ENCODE measurements around the gene LMBR1. TPM values are rescaled to one million over a fixed set of nuclear protein-coding genes. Genes with fewer than 3 reads are reported as not detected.
"Not testable (repeated sequence)": the region's sequence is repeated elsewhere in the genome, so short reads cannot be mapped to it uniquely, and the experiment has no call there.

Gene LMBR1
- total RNA-seq, 1 donor from 2014 or later, result 69.1 TPM

DNA sequence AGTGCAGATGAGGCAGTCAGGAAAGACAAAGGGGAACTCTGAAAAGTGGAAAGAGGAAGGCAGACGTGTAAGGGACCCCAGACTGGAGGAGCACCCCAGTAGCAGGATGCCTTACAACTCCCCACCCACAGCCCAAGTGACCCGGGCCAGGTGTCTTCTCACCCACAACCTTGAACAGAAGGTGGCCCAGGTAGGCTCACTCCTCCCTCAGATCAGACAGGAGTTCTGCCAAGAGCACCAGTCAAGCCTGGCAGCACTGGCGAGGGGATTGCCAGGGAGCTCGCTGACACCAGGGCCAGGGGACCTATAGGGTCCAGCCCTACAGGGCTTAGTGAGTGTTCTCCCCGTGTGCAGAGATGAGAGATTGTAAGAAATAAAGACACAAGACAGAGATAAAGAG is 27.1 kb upstream of the LMBR1 start:
- H3K4me3 Mint-ChIP-seq, result no peak overlapping the region
- H3K9me3 Mint-ChIP-seq, result no peaks in the 10 kb centered on the region
- H3K36me3 Mint-ChIP-seq, result no peaks in the 10 kb centered on the region
- H3K4me1 Mint-ChIP-seq (ENCODE audit: unreplicated experiment), result no peaks in the 10 kb centered on the region
- H3K27ac Mint-ChIP-seq, result no peak overlapping the region
- DNase-seq (ENCODE audit: extremely low spot score, unreplicated experiment), result no peak
- peaks cover 8% of the 10 kb centered on the region for H3K27me3 Mint-ChIP-seq
- TF ChIP-seq, protein P1, sequence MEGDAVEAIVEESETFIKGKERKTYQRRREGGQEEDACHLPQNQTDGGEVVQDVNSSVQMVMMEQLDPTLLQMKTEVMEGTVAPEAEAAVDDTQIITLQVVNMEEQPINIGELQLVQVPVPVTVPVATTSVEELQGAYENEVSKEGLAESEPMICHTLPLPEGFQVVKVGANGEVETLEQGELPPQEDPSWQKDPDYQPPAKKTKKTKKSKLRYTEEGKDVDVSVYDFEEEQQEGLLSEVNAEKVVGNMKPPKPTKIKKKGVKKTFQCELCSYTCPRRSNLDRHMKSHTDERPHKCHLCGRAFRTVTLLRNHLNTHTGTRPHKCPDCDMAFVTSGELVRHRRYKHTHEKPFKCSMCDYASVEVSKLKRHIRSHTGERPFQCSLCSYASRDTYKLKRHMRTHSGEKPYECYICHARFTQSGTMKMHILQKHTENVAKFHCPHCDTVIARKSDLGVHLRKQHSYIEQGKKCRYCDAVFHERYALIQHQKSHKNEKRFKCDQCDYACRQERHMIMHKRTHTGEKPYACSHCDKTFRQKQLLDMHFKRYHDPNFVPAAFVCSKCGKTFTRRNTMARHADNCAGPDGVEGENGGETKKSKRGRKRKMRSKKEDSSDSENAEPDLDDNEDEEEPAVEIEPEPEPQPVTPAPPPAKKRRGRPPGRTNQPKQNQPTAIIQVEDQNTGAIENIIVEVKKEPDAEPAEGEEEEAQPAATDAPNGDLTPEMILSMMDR (conservative IDR thresholded peaks at IDR 0.05), result no peak

DNA sequence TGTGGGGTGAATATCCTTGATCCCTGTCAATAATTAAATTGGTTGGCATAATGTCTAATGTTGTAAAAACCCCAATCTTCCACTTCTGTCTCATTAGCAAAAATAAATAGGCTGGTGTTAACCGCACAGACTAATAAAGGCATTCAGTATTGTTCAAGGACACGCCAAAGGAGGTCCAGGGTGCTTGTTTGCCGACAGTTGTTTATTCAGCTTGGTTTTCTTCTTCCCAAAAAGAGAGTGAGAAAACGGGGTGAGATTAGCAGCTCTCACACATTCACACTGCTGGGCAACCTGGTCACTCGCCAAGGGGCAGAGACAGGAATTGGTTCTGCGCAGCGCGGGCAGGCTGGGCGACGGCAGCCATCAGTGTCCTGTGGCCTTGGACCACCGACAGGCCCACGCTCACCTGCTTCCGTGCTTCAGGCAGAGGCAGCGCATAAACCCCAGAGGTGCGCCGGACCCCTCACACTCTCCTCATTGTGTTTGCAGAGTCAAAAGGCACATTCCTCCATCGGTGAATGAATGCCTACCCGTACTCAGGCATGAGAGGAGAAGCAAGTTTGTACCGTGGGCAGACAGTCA is 26.2 kb upstream of the LMBR1 start:
- DNase-seq (ENCODE audit: extremely low spot score, unreplicated experiment), result no peak
- H3K27ac Mint-ChIP-seq, result no peak overlapping the region
- H3K27me3 Mint-ChIP-seq, result peaks cover 8% of the 10 kb centered on the region
- TF ChIP-seq, protein P1 (conservative IDR thresholded peaks at IDR 0.05), result no peak
- no peaks in the 10 kb centered on the region for H3K36me3 Mint-ChIP-seq
- H3K4me3 Mint-ChIP-seq, result no peak overlapping the region
- H3K4me1 Mint-ChIP-seq (ENCODE audit: unreplicated experiment), result no peaks in the 10 kb centered on the region
- no peaks in the 10 kb centered on the region for H3K9me3 Mint-ChIP-seq

DNA sequence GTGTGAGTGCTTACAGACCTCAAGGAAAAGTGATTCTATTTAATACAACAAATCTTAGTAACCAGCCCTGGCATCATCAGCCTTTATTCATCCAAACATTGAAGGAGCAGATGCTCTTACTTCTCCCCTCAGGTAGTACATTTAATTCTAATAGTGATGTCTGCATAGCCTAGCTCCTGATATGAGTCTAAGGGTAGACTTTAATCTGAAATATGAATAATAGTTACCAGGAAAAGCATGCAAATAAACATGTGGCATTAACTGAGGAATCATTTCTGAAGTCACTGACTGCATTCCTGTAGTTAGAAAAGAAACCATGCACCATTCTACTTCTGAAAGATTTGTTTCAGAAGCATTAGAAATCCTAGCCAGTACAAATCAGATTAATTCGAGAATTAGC is 25.7 kb upstream of the LMBR1 start:
- Mint-ChIP-seq H3K4me3 (no peak overlapping the region), H3K27me3 (peaks cover 8% of the 10 kb centered on the region), H3K9me3 (no peaks in the 10 kb centered on the region), H3K36me3 (no peaks in the 10 kb centered on the region), H3K4me1 (ENCODE audit: unreplicated experiment) (no peaks in the 10 kb centered on the region), H3K27ac (no peak overlapping the region)
- TF ChIP-seq, protein P1 (conservative IDR thresholded peaks at IDR 0.05), result no peak
- no peak for DNase-seq (ENCODE audit: extremely low spot score, unreplicated experiment)

DNA sequence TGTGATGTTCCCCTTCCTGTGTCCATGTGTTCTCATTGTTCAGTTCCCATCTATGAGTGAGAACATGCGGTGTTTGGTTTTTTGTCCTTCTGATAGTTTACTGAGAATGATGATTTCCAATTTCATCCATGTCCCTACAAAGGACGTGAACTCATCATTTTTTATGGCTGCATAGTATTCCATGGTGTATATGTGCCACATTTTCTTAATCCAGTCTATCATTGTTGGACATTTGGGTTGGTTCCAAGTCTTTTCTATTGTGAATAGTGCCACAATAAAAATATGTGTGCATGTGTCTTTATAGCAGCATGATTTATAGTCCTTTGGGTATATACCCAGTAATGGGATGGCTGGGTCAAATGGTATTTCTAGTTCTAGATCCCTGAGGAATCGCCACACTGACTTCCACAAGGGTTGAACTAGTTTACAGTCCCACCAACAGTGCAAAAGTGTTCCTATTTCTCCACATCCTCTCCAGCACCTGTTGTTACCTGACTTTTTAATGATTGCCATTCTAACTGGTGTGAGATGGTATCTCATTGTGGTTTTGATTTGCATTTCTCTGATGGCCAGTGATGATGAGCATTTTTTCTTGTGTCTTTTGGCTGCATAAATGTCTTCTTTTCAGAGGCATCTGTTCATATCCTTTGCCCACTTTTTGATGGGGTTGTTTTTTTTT is 16.7 kb upstream of the LMBR1 start:
- not testable (repeated sequence) for DNase-seq (ENCODE audit: extremely low spot score, unreplicated experiment); H3K36me3 Mint-ChIP-seq; H3K4me3 Mint-ChIP-seq; H3K27ac Mint-ChIP-seq; H3K27me3 Mint-ChIP-seq; H3K4me1 Mint-ChIP-seq (ENCODE audit: unreplicated experiment); H3K9me3 Mint-ChIP-seq

DNA sequence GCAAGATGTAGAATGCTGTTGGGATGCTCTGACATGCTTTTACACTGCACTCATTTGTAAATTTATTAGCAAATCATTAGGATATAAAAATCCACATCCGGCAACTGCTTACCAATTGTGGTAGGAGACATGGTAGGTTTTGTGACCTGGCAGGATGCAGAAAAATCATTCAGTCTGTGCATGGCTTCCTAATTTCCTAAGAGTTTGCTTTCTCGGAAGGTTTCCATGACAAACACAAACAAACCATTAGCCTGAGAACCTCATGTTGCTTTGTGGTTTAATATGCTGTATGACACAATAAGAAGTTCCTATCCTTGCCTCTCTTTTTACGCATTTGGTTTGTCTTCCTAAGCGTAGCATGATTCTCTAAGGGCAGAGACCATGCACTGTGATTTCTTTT is 14.7 kb upstream of the LMBR1 start:
- Mint-ChIP-seq H3K27ac (no peak overlapping the region), H3K9me3 (no peaks in the 10 kb centered on the region), H3K27me3 (peaks cover 9% of the 10 kb centered on the region), H3K4me3 (no peak overlapping the region), H3K4me1 (ENCODE audit: unreplicated experiment) (peaks cover 4% of the 10 kb centered on the region), H3K36me3 (no peaks in the 10 kb centered on the region)
- no peak for DNase-seq (ENCODE audit: extremely low spot score, unreplicated experiment)
- TF ChIP-seq, protein P1 (conservative IDR thresholded peaks at IDR 0.05), result no peak

DNA sequence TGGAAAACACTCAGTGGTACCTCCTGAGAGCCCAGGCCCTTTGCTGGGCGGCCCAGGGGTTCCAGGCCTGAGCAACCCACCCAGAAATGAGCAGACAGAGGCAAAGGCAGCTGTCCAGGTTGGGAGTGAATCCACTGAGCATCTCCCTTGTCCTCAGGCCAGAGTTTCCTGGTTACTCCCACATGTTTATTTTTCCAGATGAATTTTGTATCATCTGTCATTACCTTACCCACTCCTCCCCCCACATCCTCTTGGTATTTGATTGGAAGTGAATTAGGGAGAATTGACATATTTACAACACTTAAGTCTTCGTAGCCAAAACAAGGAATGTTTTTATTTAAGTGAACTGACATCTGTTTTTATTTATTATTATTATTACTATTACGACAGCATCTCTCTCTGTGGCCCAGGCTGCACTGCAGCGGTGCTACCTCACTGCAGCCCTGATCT is 13.2 kb upstream of the LMBR1 start:
- H3K27ac Mint-ChIP-seq, result no peak overlapping the region
- no peak for DNase-seq (ENCODE audit: extremely low spot score, unreplicated experiment)
- TF ChIP-seq, protein P1 (conservative IDR thresholded peaks at IDR 0.05), result no peak
- H3K4me3 Mint-ChIP-seq, result no peak overlapping the region
- H3K27me3 Mint-ChIP-seq, result peaks cover 4% of the 10 kb centered on the region
- no peaks in the 10 kb centered on the region for H3K36me3 Mint-ChIP-seq
- H3K9me3 Mint-ChIP-seq, result no peaks in the 10 kb centered on the region
- H3K4me1 Mint-ChIP-seq (ENCODE audit: unreplicated experiment), result peaks cover 4% of the 10 kb centered on the region

Measured in type B pancreatic cell (in vitro differentiated cells).